H9 (cell line): ENCODE results near the gene LHFPL2. TPM values are rescaled to one million over a fixed set of nuclear protein-coding genes. Genes with fewer than 3 reads are reported as not detected.

ENCODE experiments used
- DNase-seq: peaks from one replicate; pipeline ENCODE4 v3.0.0-alpha.2; 2017
- H2AFZ ChIP-seq: one replicate; pipeline ENCODE4 v1.6.1; 2013; ENCODE audit warnings: mild to moderate bottlenecking, low read length, control low read depth, moderate library complexity
- H2AK5ac ChIP-seq: 2 replicates; pipeline ENCODE4 v1.6.1; 2013; ENCODE audit warnings: low read length, control low read depth, mixed read lengths; ENCODE audit not compliant: insufficient read length
- H2BK120ac ChIP-seq: one replicate; pipeline ENCODE4 v1.6.1; 2013; ENCODE audit warnings: low read depth, mild to moderate bottlenecking, low read length, control low read depth, inconsistent platforms; ENCODE audit not compliant: poor library complexity, severe bottlenecking
- H2BK12ac ChIP-seq: 2 replicates; pipeline ENCODE4 v1.6.1; 2013; ENCODE audit warnings: low read length, control low read depth, mixed read lengths, low read depth; ENCODE audit not compliant: insufficient read length
- H2BK15ac ChIP-seq: 2 replicates; pipeline ENCODE4 v1.6.1; 2013; ENCODE audit warnings: low read depth, low read length, control low read depth
- H2BK20ac ChIP-seq: one replicate; pipeline ENCODE4 v1.6.1; 2013; ENCODE audit warnings: low read depth, mild to moderate bottlenecking, low read length, control low read depth, inconsistent platforms; ENCODE audit not compliant: poor library complexity, severe bottlenecking
- H2BK5ac ChIP-seq: 2 replicates; pipeline ENCODE4 v1.6.1; 2013; ENCODE audit warnings: low read length, control low read depth, mixed read lengths; ENCODE audit not compliant: insufficient read length
- H3K14ac ChIP-seq: 2 replicates; pipeline ENCODE4 v1.6.1; 2013; ENCODE audit warnings: low read length, control low read depth; ENCODE audit not compliant: insufficient read depth
- H3K18ac ChIP-seq: 2 replicates; pipeline ENCODE4 v1.6.1; 2013; ENCODE audit warnings: low read depth, mild to moderate bottlenecking, mixed read lengths, low read length, control low read depth; ENCODE audit not compliant: insufficient read length
- H3K23ac ChIP-seq: 2 replicates; pipeline ENCODE4 v1.6.1; 2013; ENCODE audit warnings: low read length, control low read depth, mixed read lengths, low read depth; ENCODE audit not compliant: insufficient read length
- H3K23me2 ChIP-seq: 2 replicates; pipeline ENCODE4 v1.6.1; 2013; ENCODE audit warnings: low read depth, mild to moderate bottlenecking, mixed read lengths, low read length, control low read depth; ENCODE audit not compliant: insufficient read length, poor library complexity, severe bottlenecking
- H3K27ac ChIP-seq: 2 replicates; pipeline ENCODE4 v1.5.1; 2013; ENCODE audit warnings: low read length, control low read depth, mixed read lengths, low read depth; ENCODE audit not compliant: insufficient read length
- H3K27me3 ChIP-seq: 2 replicates; pipeline ENCODE4 v1.6.1; 2013; ENCODE audit warnings: low read length, control low read depth, inconsistent platforms; ENCODE audit not compliant: insufficient read depth
- H3K4ac ChIP-seq: 2 replicates; pipeline ENCODE4 v1.6.1; 2013; ENCODE audit warnings: low read depth, mild to moderate bottlenecking, control low read depth, inconsistent platforms, low read length, moderate library complexity
- H3K4me1 ChIP-seq: 2 replicates; pipeline ENCODE4 v1.6.1; 2013; ENCODE audit warnings: low read length, control low read depth, inconsistent platforms; ENCODE audit not compliant: insufficient read depth
- H3K4me2 ChIP-seq: 2 replicates; pipeline ENCODE4 v1.6.1; 2013; ENCODE audit warnings: low read length, control low read depth, mixed read lengths; ENCODE audit not compliant: insufficient read length, insufficient read depth
- H3K56ac ChIP-seq: 2 replicates; pipeline ENCODE4 v1.6.1; 2013; ENCODE audit warnings: low read depth, mild to moderate bottlenecking, mixed read lengths, low read length, control low read depth; ENCODE audit not compliant: insufficient read length
- H3K79me1 ChIP-seq: 2 replicates; pipeline ENCODE4 v1.6.1; 2013; ENCODE audit warnings: low read depth, mild to moderate bottlenecking, moderate library complexity, low read length, control low read depth, inconsistent platforms; ENCODE audit not compliant: insufficient read depth, poor library complexity, severe bottlenecking
- H3K79me2 ChIP-seq: 2 replicates; pipeline ENCODE4 v1.6.1; 2013; ENCODE audit warnings: low read length, control low read depth, inconsistent platforms; ENCODE audit not compliant: insufficient read depth
- H3K9ac ChIP-seq: 2 replicates; pipeline ENCODE4 v1.6.1; 2013; ENCODE audit warnings: low read length, control low read depth, mixed read lengths; ENCODE audit not compliant: insufficient read length; ENCODE audit errors: extremely low read depth
- H3K9me3 ChIP-seq: one replicate; pipeline ENCODE4 v1.6.1; 2013; ENCODE audit warnings: low read depth, low read length, inconsistent platforms; ENCODE audit not compliant: control insufficient read depth
- H3T11ph ChIP-seq: one replicate; pipeline ENCODE4 v1.6.1; 2013; ENCODE audit warnings: mild to moderate bottlenecking, low read length, control low read depth, inconsistent platforms
- H4K20me1 ChIP-seq: one replicate; pipeline ENCODE4 v1.6.1; 2013; ENCODE audit not compliant: control insufficient read depth, insufficient read length, insufficient read depth
- H4K5ac ChIP-seq: 2 replicates; pipeline ENCODE4 v1.6.1; 2013; ENCODE audit warnings: low read depth, mild to moderate bottlenecking, mixed read lengths, low read length, control low read depth; ENCODE audit not compliant: insufficient read length
- H4K8ac ChIP-seq: replicated peaks from 2 replicates; pipeline ENCODE4 v1.6.1; 2013; ENCODE audit warnings: low read length, control low read depth, mixed read lengths, low read depth; ENCODE audit not compliant: insufficient read length
- H4K91ac ChIP-seq: 2 replicates; pipeline ENCODE4 v1.6.1; 2013; ENCODE audit warnings: low read depth, mild to moderate bottlenecking, moderate library complexity, mixed read lengths, low read length, control low read depth; ENCODE audit not compliant: insufficient read length
- H3K27ac Mint-ChIP-seq, 3 experiments: 2 replicates in 2 of 3; 3 replicates in 1 of 3; pipeline ENCODE4 v1.8.0; 2020 to 2021; ENCODE audit warnings: mixed read lengths in 3 of 3, mild to moderate bottlenecking in 1 of 3, moderate library complexity in 1 of 3
- H3K27me3 Mint-ChIP-seq: 2 replicates; pipeline ENCODE4 v1.8.0; 2021; ENCODE audit warnings: low read depth, mild to moderate bottlenecking, moderate library complexity, mixed read lengths
- H3K36me3 Mint-ChIP-seq, 3 experiments: 2 replicates in 2 of 3; 3 replicates in 1 of 3; pipeline ENCODE4 v1.8.0; 2020 to 2021; ENCODE audit warnings: low read depth in 3 of 3, mixed read lengths in 3 of 3; ENCODE audit not compliant: insufficient read depth in 1 of 3
- H3K4me1 Mint-ChIP-seq, 2 experiments: 2 replicates each; pipeline ENCODE4 v1.8.0; 2020; ENCODE audit warnings: mixed read lengths in 2 of 2
- H3K4me3 Mint-ChIP-seq, 2 experiments: 2 replicates in 1 of 2; 3 replicates in 1 of 2; pipeline ENCODE4 v1.8.0; 2020 to 2021; ENCODE audit warnings: mild to moderate bottlenecking in 2 of 2, mixed read lengths in 2 of 2, moderate library complexity in 1 of 2
- H3K9me3 Mint-ChIP-seq, 2 experiments: 2 replicates in 1 of 2; 3 replicates in 1 of 2; pipeline ENCODE4 v1.8.0; 2020; ENCODE audit warnings: mild to moderate bottlenecking in 2 of 2, mixed read lengths in 2 of 2, moderate library complexity in 1 of 2
- WGBS: extraction: QIAGEN DNeasy Blood & Tissue Kit; methylation state at CpG from one replicate; pipeline ENCODE4 v1.1.7; 2013; ENCODE audit warnings: missing lambda C conversion rate, low lambda C conversion rate, mixed read lengths; ENCODE audit not compliant: insufficient read length; ENCODE audit errors: extremely low coverage; 5-methylcytosine and 5-hydroxymethylcytosine counted together
- total RNA-seq: library from RNA; stranded (reverse); gene quantifications from 2 replicates; pipeline ENCODE4 v1.2.1, GENCODE V29; 2021
- TF ChIP-seq, protein P1 (sequence below): fragments of 200-600 bp; sonication (generic); conservative IDR thresholded peaks from 3 replicates; pipeline ENCODE4 v1.8.0; 2021; ENCODE audit warnings: antibody characterized with exemption, mild to moderate bottlenecking

Gene LHFPL2
- total RNA-seq, 1 experiment from 2014 or later = 26.3 TPM

DNA sequence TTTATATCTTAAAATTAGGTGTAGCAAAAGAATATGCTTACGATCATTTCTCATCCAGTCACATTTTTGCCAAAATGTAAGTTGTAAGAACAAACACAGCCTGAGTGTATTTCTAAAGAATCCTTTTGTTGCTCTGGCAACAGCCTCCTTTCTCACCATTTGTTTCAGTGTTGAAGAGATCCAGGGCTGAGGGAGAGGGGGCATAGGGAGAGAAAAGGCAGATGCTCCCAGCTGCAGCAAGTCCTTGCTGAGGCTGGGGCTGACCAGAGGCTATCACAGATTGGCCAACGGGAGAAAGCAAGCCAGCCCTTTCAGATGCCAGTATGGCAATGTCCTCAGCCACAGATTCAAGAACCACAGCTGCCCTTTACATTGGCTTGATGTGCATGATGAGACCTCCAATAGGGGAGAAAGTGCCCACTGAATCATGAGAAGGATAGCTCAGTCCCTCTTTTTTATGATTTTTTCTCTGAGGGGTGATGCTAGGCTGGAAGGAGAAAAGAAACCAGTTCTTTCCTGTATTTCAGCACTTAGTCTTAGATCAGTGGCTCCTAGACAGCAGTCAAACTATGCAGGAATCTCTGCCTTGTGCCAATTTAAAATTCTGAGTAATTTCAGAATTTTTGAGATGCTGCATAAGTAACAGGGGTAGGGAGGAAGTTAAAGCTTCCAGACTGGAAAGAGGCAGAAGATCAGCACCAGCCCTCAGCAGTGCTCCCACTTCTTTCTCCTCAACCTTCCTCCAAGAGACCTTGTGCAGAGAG, 142.1 kb downstream of the LHFPL2 start:
- H2AK5ac ChIP-seq = no peak overlapping the region
- peaks cover 0 to 14% (median 2%) of the 10 kb centered on the region in 3 experiments; a peak in 4 of 7 replicates for H3K36me3 Mint-ChIP-seq
- DNase-seq = no peak
- no peaks in the 10 kb centered on the region for H3K23me2 ChIP-seq
- H2BK20ac ChIP-seq = no peak overlapping the region
- H3K4me1 Mint-ChIP-seq = peaks cover 51 to 57% of the 10 kb centered on the region in 2 experiments
- H4K20me1 ChIP-seq = no peaks in the 10 kb centered on the region
- H3K23ac ChIP-seq = no peak overlapping the region
- peaks cover 2% of the 10 kb centered on the region; the same call in 1 of the 2 replicates for H3K27me3 Mint-ChIP-seq
- no peaks in the 10 kb centered on the region for H3K9me3 Mint-ChIP-seq
- H4K5ac ChIP-seq = no peak overlapping the region
- H3K27ac ChIP-seq = no peak overlapping the region
- no peak overlapping the region for H4K91ac ChIP-seq
- H3K9ac ChIP-seq = no peak overlapping the region
- H3K4ac ChIP-seq = no peak overlapping the region
- no peak overlapping the region for H2BK15ac ChIP-seq
- no peak overlapping the region for H3K4me2 ChIP-seq
- H3K79me2 ChIP-seq = no peaks in the 10 kb centered on the region; the same call in 1 of the 2 replicates
- H2AFZ ChIP-seq = no peak overlapping the region
- TF ChIP-seq, protein P1, sequence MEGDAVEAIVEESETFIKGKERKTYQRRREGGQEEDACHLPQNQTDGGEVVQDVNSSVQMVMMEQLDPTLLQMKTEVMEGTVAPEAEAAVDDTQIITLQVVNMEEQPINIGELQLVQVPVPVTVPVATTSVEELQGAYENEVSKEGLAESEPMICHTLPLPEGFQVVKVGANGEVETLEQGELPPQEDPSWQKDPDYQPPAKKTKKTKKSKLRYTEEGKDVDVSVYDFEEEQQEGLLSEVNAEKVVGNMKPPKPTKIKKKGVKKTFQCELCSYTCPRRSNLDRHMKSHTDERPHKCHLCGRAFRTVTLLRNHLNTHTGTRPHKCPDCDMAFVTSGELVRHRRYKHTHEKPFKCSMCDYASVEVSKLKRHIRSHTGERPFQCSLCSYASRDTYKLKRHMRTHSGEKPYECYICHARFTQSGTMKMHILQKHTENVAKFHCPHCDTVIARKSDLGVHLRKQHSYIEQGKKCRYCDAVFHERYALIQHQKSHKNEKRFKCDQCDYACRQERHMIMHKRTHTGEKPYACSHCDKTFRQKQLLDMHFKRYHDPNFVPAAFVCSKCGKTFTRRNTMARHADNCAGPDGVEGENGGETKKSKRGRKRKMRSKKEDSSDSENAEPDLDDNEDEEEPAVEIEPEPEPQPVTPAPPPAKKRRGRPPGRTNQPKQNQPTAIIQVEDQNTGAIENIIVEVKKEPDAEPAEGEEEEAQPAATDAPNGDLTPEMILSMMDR = no peak
- no peak overlapping the region for H2BK5ac ChIP-seq
- no CpG with 5 or more reads among the region's 2 CpGs for WGBS
- H2BK12ac ChIP-seq = no peak overlapping the region
- no peak overlapping the region for H3K27ac Mint-ChIP-seq
- no peak overlapping the region for H3T11ph ChIP-seq
- no peak overlapping the region for H4K8ac ChIP-seq
- H3K27me3 ChIP-seq = no peaks in the 10 kb centered on the region
- no peak overlapping the region for H3K4me3 Mint-ChIP-seq
- no peak overlapping the region for H3K18ac ChIP-seq
- no peak overlapping the region for H3K14ac ChIP-seq
- no peak overlapping the region for H3K56ac ChIP-seq
- peaks cover 6% of the 10 kb centered on the region; the same call in 1 of the 2 replicates for H3K4me1 ChIP-seq
- no peaks in the 10 kb centered on the region for H3K9me3 ChIP-seq
- no peaks in the 10 kb centered on the region for H3K79me1 ChIP-seq
- no peak overlapping the region for H2BK120ac ChIP-seq
